Fibroblast of the aortic adventitia (primary cell): ENCODE results near the gene KCNK5. TPM values are rescaled to one million over a fixed set of nuclear protein-coding genes. Genes with fewer than 3 reads are reported as not detected.

Experiments used
- DNase-seq: peaks from one replicate; pipeline ENCODE4 v3.0.0-alpha.2; 2010; ENCODE audit warnings: low read depth
- H3K4me3 ChIP-seq: 2 replicates; pipeline ENCODE4 v1.5.1; 2011; ENCODE audit warnings: low read depth, mild to moderate bottlenecking, control low read depth, low read length, moderate library complexity
- total RNA-seq: library from RNA; depleted of rRNA; stranded (reverse); fragments of >200 nt; gene quantifications from 2 replicates; pipeline ENCODE4 v1.2.3, GENCODE V29; 2012; ENCODE audit warnings: low replicate concordance
- TF ChIP-seq, protein P1 (sequence below): IDR thresholded peaks from 2 replicates; pipeline ENCODE4 v1.5.1; 2011; ENCODE audit warnings: mild to moderate bottlenecking, low read length, control low read depth, inconsistent platforms; ENCODE audit not compliant: insufficient read depth

The KCNK5 gene
- total RNA-seq, 1 donor: under 0.01 TPM

DNA sequence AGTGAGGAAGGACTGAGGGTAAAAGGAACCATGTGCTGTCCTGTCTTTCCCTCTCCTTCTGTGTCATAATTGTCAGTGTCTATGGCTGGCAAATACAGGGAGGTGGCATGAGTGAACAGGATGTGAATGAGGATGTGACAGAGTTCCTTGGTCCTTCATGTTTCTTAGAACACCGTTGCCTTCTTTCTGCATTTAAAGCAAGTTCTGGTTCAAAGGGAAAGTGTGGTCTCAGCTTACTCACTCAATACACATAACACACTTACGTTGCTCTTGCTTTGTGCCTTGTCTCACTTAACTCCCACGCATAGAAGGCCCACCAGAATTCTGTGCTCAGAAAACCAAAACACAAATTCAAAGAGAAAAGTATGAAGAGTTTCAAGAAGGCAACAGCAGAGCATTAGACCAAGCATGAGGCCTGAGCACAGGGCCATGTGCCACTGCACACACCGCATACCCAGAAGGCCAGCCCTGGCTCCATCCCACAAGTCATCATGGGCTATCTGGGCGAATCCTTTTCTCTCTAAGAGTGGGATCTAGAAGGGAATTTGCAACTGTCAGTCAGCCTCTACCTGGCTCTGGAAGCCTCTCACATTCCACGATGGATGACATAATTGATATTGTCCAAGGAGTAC lies 75.4 kb downstream of the KCNK5 start:
- no peak for DNase-seq
- TF ChIP-seq, protein P1, sequence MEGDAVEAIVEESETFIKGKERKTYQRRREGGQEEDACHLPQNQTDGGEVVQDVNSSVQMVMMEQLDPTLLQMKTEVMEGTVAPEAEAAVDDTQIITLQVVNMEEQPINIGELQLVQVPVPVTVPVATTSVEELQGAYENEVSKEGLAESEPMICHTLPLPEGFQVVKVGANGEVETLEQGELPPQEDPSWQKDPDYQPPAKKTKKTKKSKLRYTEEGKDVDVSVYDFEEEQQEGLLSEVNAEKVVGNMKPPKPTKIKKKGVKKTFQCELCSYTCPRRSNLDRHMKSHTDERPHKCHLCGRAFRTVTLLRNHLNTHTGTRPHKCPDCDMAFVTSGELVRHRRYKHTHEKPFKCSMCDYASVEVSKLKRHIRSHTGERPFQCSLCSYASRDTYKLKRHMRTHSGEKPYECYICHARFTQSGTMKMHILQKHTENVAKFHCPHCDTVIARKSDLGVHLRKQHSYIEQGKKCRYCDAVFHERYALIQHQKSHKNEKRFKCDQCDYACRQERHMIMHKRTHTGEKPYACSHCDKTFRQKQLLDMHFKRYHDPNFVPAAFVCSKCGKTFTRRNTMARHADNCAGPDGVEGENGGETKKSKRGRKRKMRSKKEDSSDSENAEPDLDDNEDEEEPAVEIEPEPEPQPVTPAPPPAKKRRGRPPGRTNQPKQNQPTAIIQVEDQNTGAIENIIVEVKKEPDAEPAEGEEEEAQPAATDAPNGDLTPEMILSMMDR: no peak
- no peak overlapping the region for H3K4me3 ChIP-seq

GRCh38 chr6:39152262-39152661 lies 77.0 kb downstream of the KCNK5 start:
- no peak for DNase-seq
- H3K4me3 ChIP-seq: no peak overlapping the region
- TF ChIP-seq, protein P1: no peak

GRCh38 chr6:39151211-39151610 lies 78.1 kb downstream of the KCNK5 start:
- DNase-seq: no peak
- no peak overlapping the region for H3K4me3 ChIP-seq
- TF ChIP-seq, protein P1: no peak

DNA sequence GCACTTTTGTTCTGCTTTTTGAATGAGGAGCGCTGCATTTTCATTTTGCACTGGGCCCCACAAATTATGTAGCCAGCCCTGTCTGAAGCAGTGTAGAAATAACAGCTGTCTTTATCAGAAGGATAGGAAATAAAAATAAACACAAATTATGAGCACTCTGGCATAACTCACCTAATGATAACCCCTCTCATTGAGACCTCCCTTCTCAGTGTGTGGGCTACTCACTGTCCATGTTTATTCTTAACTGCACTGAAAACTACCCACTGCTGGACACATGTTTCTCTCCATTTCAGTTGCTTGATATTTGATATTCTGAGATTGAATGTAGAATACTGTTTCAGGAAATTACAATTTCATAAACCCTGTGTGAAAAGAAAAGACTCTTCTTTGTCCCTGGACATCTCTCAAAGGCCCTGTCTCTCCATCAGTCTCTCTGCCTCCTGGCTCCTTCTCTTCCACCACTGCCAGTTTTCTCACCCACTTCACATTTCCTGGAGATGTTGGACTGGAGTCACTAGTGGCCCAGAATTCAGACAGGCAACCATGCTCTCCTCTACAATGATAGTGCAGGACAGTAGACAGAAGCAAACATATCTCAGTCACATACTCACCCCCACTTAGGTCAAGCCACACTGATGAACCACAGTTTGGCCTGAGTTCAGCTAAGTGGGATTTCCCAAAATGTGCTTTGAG lies 84.6 kb downstream of the KCNK5 start:
- TF ChIP-seq, protein P1: no peak
- no peak for DNase-seq

GRCh38 chr6:39143238-39143930 lies 85.9 kb downstream of the KCNK5 start:
- H3K4me3 ChIP-seq: no peak overlapping the region
- TF ChIP-seq, protein P1: no peak
- peak; percentile 5 for DNase-seq

More for the DNA sequence above, 84.6 kb downstream of the KCNK5 start:
- H3K4me3 ChIP-seq: no peak overlapping the region

DNA sequence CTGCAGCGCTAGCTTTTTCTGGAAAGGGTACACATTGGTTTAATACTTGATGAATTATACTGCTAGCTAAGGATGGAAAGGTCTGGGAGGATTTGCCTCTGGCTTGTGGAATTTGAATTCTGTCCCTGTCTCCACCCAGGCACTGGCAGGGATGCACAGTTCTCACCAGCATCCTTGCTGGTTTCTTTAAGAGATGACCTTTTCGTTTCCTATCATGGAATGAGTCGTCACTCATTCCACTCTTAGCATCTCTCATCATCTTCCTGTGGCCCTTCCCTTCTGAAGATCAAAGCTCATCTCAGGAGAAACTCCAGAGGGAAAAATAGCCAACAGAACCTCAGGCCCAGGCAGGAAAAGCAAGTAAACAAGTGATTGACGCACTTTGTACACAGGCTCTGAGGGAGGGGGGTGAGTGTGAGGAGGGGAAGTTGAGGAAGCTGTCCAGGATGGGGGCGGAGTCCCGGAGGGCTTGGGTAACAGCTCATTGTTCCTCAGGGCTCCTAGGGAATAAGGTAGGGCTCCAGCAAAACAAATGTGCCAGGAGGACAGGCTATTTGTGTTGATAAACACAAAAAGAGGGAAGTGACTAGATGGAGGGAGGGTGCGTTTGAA lies 88.6 kb downstream of the KCNK5 start:
- TF ChIP-seq, protein P1: no peak
- no peak overlapping the region for H3K4me3 ChIP-seq
- DNase-seq: no peak

Other genes starting within 250 kb of the KCNK5 start
- not detected in 2 replicates for gene GLP1R, start 180.7 kb downstream of the KCNK5 start, total RNA-seq
- gene SAYSD1, start 114.3 kb downstream of the KCNK5 start, total RNA-seq: 15.9 and 27.8 TPM in 2 replicates
- not detected in 2 replicates for gene KCNK17, start 84.9 kb upstream of the KCNK5 start, total RNA-seq
- not detected in 2 replicates for gene KCNK16, start 93.2 kb upstream of the KCNK5 start, total RNA-seq